Hepatocyte (in vitro differentiated cells): ENCODE data around the gene MASP1. TPM values are rescaled to one million over a fixed set of nuclear protein-coding genes. Genes with fewer than 3 reads are reported as not detected.

ENCODE experiments used
- DNase-seq: peaks from one replicate; pipeline ENCODE4 v3.0.0-alpha.2; 2016; ENCODE audit warnings: low spot score
- H2AFZ ChIP-seq: fragments of 200-600 bp; sonication (generic); 2 replicates; pipeline ENCODE4 v1.6.0; 2016; ENCODE audit warnings: antibody characterized with exemption, mild to moderate bottlenecking
- H3K27ac ChIP-seq: fragments of 200-600 bp; sonication (generic); 2 replicates; pipeline ENCODE4 v1.5.1; 2016; ENCODE audit warnings: mild to moderate bottlenecking
- H3K27me3 ChIP-seq: fragments of 200-600 bp; sonication (generic); 2 replicates; pipeline ENCODE4 v1.6.1; 2016
- H3K36me3 ChIP-seq: fragments of 200-600 bp; sonication (generic); replicated peaks from 2 replicates; pipeline ENCODE4 v1.5.1; 2016; ENCODE audit warnings: low read depth; ENCODE audit not compliant: insufficient read depth
- H3K4me1 ChIP-seq: fragments of 200-600 bp; sonication (generic); 2 replicates; pipeline ENCODE4 v1.5.1; 2016; ENCODE audit warnings: mild to moderate bottlenecking, moderate library complexity; ENCODE audit not compliant: insufficient read depth
- H3K4me2 ChIP-seq: fragments of 200-600 bp; sonication (generic); 2 replicates; pipeline ENCODE4 v1.6.0; 2016
- H3K4me3 ChIP-seq: fragments of 200-600 bp; sonication (generic); 2 replicates; pipeline ENCODE4 v1.5.1; 2016; ENCODE audit warnings: mild to moderate bottlenecking
- H3K79me2 ChIP-seq: fragments of 200-600 bp; sonication (generic); 2 replicates; pipeline ENCODE4 v1.6.0; 2017; ENCODE audit warnings: mild to moderate bottlenecking
- H3K9me2 ChIP-seq: fragments of 200-600 bp; sonication (generic); replicated peaks from 2 replicates; pipeline ENCODE4 v1.6.0; 2017; ENCODE audit warnings: mild to moderate bottlenecking; ENCODE audit not compliant: insufficient read depth
- H3K9me3 ChIP-seq: fragments of 200-600 bp; sonication (generic); 2 replicates; pipeline ENCODE4 v1.5.1; 2016; ENCODE audit warnings: low read depth, mild to moderate bottlenecking
- H4K20me1 ChIP-seq: fragments of 200-600 bp; sonication (generic); 2 replicates; pipeline ENCODE4 v1.6.0; 2016; ENCODE audit warnings: mild to moderate bottlenecking; ENCODE audit not compliant: insufficient read depth, poor library complexity, severe bottlenecking
- CTCF ChIP-seq: fragments of 200-600 bp; sonication (generic); IDR thresholded peaks from 2 replicates; pipeline ENCODE4 v1.5.1; 2016; ENCODE audit warnings: antibody characterized with exemption, mild to moderate bottlenecking; ENCODE audit not compliant: poor library complexity
- EZH2 ChIP-seq: fragments of 200-600 bp; sonication (generic); IDR thresholded peaks from 2 replicates; pipeline ENCODE4 v1.6.1; 2016; ENCODE audit warnings: antibody characterized with exemption, mild to moderate bottlenecking, borderline replicate concordance
- EZH2phosphoT487 ChIP-seq: fragments of 200-600 bp; sonication (generic); IDR thresholded peaks from one replicate; pipeline ENCODE4 v1.6.1; 2018; ENCODE audit warnings: antibody characterized with exemption, mild to moderate bottlenecking, low read depth, moderate library complexity; ENCODE audit not compliant: unreplicated experiment, severe bottlenecking
- WGBS: methylation state at CpG from one replicate; pipeline ENCODE4 v1.1.6; 2016; ENCODE audit warnings: low lambda C conversion rate; ENCODE audit errors: missing lambda C conversion rate; 5-methylcytosine and 5-hydroxymethylcytosine counted together
- polyA plus RNA-seq: library from polyadenylated mRNA; unstranded; fragments of >200 nt; fragmentation: Nextera tagmentation; extraction: Ambion mirVana; gene quantifications from 2 replicates; pipeline ENCODE4 v1.2.1, GENCODE V29; 2016
- total RNA-seq: library from RNA; depleted of rRNA; stranded (reverse); fragments of >200 nt; gene quantifications from 2 replicates; pipeline ENCODE4 v1.2.3, GENCODE V29; 2014

MASP1 gene
- total and polyA plus RNA-seq, 2 experiments from 2014 or later, result 23.3 to 29.0 TPM

GRCh38 chr3:187227658-187228258, 63.8 kb downstream of the MASP1 start:
- DNase-seq, result no peak
- no peaks in the 10 kb centered on the region for H3K36me3 ChIP-seq
- H2AFZ ChIP-seq, result no peak overlapping the region
- no peaks in the 10 kb centered on the region for H3K4me1 ChIP-seq
- no peak overlapping the region for H3K27ac ChIP-seq
- no peaks in the 10 kb centered on the region for H4K20me1 ChIP-seq
- H3K27me3 ChIP-seq, result no peaks in the 10 kb centered on the region
- 90% methylated on average over 7 of the region's 7 CpGs for WGBS
- no peaks in the 10 kb centered on the region for H3K9me3 ChIP-seq
- TF ChIP-seq CTCF, result no peak
- TF ChIP-seq EZH2phosphoT487, result no peak
- TF ChIP-seq EZH2, result no peak
- H3K4me2 ChIP-seq, result no peak overlapping the region
- no peak overlapping the region for H3K4me3 ChIP-seq
- H3K9me2 ChIP-seq, result no peaks in the 10 kb centered on the region
- no peaks in the 10 kb centered on the region for H3K79me2 ChIP-seq

GRCh38 chr3:187223799-187224198, 67.7 kb downstream of the MASP1 start:
- WGBS, result 71% methylated on average over 3 of the region's 3 CpGs
- H2AFZ ChIP-seq, result no peak overlapping the region
- TF ChIP-seq EZH2phosphoT487 (no peak), CTCF (no peak), EZH2 (no peak)
- no peak overlapping the region for H3K4me2 ChIP-seq
- H3K9me3 ChIP-seq, result no peaks in the 10 kb centered on the region
- no peaks in the 10 kb centered on the region for H3K9me2 ChIP-seq
- H3K27ac ChIP-seq, result peak overlapping the region; percentile 55
- H3K4me1 ChIP-seq, result peaks cover 7% of the 10 kb centered on the region
- no peak overlapping the region for H3K4me3 ChIP-seq
- no peaks in the 10 kb centered on the region for H3K36me3 ChIP-seq
- H3K79me2 ChIP-seq, result no peaks in the 10 kb centered on the region
- peak; percentile 34 for DNase-seq
- H3K27me3 ChIP-seq, result no peaks in the 10 kb centered on the region
- no peaks in the 10 kb centered on the region for H4K20me1 ChIP-seq

- 73% methylated on average over 4 of the region's 4 CpGs for WGBS
- no peak for DNase-seq
These were observed 68.7 kb downstream of the MASP1 start for GRCh38 chr3:187222801-187223200.

More at GRCh38 chr3:187222801-187223200, 68.7 kb downstream of the MASP1 start:
- H3K27me3 ChIP-seq, result no peaks in the 10 kb centered on the region
- no peaks in the 10 kb centered on the region for H3K9me2 ChIP-seq
- H2AFZ ChIP-seq, result no peak overlapping the region
- peaks cover 7% of the 10 kb centered on the region for H3K4me1 ChIP-seq
- H3K4me2 ChIP-seq, result peak overlapping the region; percentile 62
- H4K20me1 ChIP-seq, result no peaks in the 10 kb centered on the region
- H3K27ac ChIP-seq, result peak overlapping the region; percentile 55
- no peaks in the 10 kb centered on the region for H3K9me3 ChIP-seq
- H3K79me2 ChIP-seq, result no peaks in the 10 kb centered on the region
- H3K4me3 ChIP-seq, result no peak overlapping the region
- H3K36me3 ChIP-seq, result no peaks in the 10 kb centered on the region
- TF ChIP-seq EZH2, result no peak
- TF ChIP-seq CTCF, result no peak
- TF ChIP-seq EZH2phosphoT487, result no peak
